ENCODE results near the gene CALB2. TPM values are rescaled to one million over a fixed set of nuclear protein-coding genes. Genes with fewer than 3 reads are reported as not detected.

CALB2 gene
- total and polyA plus RNA-seq, 8 donors = 0.46 to 2.6 (median 1.2) TPM; not detected in 2

DNA sequence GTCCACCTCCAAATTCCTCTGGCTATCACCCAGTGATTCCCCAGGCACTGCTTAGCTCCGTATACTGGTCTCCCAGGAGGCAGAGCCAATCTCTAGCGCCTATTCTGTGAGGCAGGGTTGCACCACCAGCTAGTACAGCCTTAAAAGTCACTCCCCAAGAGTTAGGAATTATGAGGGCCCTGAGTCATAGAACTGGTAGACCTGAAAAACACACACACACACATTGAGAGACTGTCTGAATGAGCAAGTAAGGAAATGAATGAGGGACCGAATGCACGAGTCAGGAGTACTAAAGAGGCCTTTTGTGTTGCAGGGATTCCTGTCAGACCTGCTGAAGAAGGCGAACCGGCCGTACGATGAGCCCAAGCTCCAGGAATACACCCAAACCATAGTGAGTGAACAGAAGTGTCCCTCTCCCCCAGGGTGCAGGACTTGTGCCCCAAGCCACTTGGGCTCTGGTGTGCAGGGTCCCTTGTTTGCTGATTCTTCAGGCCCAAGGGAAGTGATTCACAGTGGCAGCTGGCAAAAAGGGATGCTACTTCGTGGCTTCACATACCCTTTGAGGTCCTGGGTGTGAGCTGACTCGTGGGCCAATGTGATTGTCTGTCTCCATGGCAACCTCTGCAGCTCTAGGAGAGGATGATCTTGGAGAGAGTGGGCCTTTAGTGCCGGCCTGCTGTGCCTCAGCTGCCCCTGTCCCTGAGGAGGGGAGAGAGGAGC is 24.7 kb downstream of the CALB2 start:
- no peak for DNase-seq
- TF ChIP-seq POLR2AphosphoS5 (IDR thresholded peaks at IDR 0.05) (no peak), POLR2A (IDR thresholded peaks at IDR 0.05) (no peak), EP300 (IDR thresholded peaks at IDR 0.05) (no peak)
- TF ChIP-seq, protein P1, sequence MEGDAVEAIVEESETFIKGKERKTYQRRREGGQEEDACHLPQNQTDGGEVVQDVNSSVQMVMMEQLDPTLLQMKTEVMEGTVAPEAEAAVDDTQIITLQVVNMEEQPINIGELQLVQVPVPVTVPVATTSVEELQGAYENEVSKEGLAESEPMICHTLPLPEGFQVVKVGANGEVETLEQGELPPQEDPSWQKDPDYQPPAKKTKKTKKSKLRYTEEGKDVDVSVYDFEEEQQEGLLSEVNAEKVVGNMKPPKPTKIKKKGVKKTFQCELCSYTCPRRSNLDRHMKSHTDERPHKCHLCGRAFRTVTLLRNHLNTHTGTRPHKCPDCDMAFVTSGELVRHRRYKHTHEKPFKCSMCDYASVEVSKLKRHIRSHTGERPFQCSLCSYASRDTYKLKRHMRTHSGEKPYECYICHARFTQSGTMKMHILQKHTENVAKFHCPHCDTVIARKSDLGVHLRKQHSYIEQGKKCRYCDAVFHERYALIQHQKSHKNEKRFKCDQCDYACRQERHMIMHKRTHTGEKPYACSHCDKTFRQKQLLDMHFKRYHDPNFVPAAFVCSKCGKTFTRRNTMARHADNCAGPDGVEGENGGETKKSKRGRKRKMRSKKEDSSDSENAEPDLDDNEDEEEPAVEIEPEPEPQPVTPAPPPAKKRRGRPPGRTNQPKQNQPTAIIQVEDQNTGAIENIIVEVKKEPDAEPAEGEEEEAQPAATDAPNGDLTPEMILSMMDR (IDR thresholded peaks at IDR 0.05) = no peak
- Histone ChIP-seq H3K9me3 (no peaks in the 10 kb centered on the region), H3K4me3 (no peak overlapping the region), H3K27ac (no peak overlapping the region), H3K4me1 (no peaks in the 10 kb centered on the region), H3K27me3 (peaks cover 0 to 46% (median 3%) of the 10 kb centered on the region in 3 donors), H3K36me3 (no peaks in the 10 kb centered on the region)
- intact Hi-C loops (cut with DNase I; ENCODE audit: low total_unique reads) = no loop called here
- WGBS, 5 donors = 56 to 80% (median 62%) methylated on average over 8 to 11 of the region's 11 CpGs

GRCh38 chr16:71384073-71384724 is 25.7 kb downstream of the CALB2 start:
- intact Hi-C loops (cut with DNase I; ENCODE audit: low total_unique reads) = no loop called here
- Histone ChIP-seq H3K9me3 (no peaks in the 10 kb centered on the region), H3K4me3 (no peak overlapping the region), H3K27ac (no peak overlapping the region), H3K27me3 (peaks cover 0 to 55% (median 6%) of the 10 kb centered on the region in 3 donors), H3K36me3 (no peaks in the 10 kb centered on the region), H3K4me1 (no peaks in the 10 kb centered on the region)
- TF ChIP-seq POLR2A (IDR thresholded peaks at IDR 0.05) (no peak), POLR2AphosphoS5 (IDR thresholded peaks at IDR 0.05) (no peak), EP300 (IDR thresholded peaks at IDR 0.05) (no peak)
- TF ChIP-seq, protein P1 (IDR thresholded peaks at IDR 0.05) = no peak
- WGBS, 5 donors = 58 to 63% (median 62%) methylated on average over 10 of the region's 10 CpGs
- no peak for DNase-seq

DNA sequence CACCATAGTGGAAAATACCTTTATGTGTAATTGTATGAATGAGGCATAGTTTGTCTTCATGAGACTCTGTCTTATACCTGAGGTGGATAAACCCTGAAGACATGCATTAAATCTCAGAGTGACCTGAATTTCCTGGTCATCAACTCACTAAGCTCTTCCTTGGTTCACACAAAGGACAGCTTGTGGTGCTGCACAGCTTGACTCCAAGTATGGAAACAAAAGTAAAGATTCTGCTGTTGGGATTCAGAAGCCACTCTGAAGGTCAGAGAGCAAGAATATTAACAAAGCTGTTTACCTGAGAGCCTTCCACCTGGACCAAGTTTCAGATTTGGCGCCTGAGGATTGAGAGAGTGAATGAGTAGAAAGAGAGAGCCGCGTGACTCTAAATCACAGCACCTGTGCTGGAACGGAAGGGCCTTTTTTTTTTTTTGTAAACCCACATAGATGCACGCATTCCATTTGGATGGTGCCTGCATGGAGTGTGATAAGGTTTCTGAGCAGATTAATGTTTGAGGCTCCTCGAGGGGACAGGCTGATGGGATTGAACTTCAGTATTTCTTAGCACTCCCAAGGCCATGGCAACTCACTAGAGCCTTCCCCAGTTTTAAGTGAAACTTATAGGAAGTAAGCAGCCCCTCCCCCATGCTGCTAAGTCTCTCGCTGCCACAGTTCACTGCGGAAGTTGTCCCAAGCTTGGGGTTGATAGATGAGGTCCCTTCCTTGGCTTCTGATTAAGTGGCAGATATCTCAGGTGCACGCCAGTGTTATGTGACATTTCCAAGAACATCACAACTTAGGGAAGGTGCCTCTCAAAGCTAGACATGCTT is 28.7 kb downstream of the CALB2 start:
- H3K4me1 ChIP-seq = no peaks in the 10 kb centered on the region
- H3K27me3 ChIP-seq = peaks cover 0 to 47% (median 8%) of the 10 kb centered on the region in 3 donors
- no peaks in the 10 kb centered on the region for H3K36me3 ChIP-seq
- DNase-seq = no peak
- intact Hi-C loops (cut with DNase I; ENCODE audit: low total_unique reads) = no loop called here
- 13 to 18% (median 15%) methylated on average over 9 of the region's 9 CpGs for WGBS, 5 donors
- H3K27ac ChIP-seq = no peak overlapping the region
- no peaks in the 10 kb centered on the region for H3K9me3 ChIP-seq
- H3K4me3 ChIP-seq = no peak overlapping the region
- TF ChIP-seq, protein P1 (IDR thresholded peaks at IDR 0.05) = no peak
- TF ChIP-seq EP300 (IDR thresholded peaks at IDR 0.05) (no peak), POLR2A (IDR thresholded peaks at IDR 0.05) (no peak), POLR2AphosphoS5 (IDR thresholded peaks at IDR 0.05) (no peak)

GRCh38 chr16:71389330-71389729 is 30.8 kb downstream of the CALB2 start:
- no peak overlapping the region for H3K4me3 ChIP-seq
- intact Hi-C loops (cut with DNase I; ENCODE audit: low total_unique reads) = no loop called here
- no peak for TF ChIP-seq POLR2AphosphoS5 (IDR thresholded peaks at IDR 0.05)
- TF ChIP-seq, protein P1 (IDR thresholded peaks at IDR 0.05) = no peak
- no peak for TF ChIP-seq POLR2A (IDR thresholded peaks at IDR 0.05)
- TF ChIP-seq EP300 (IDR thresholded peaks at IDR 0.05) = no peak
- H3K27me3 ChIP-seq = peaks cover 0 to 47% (median 8%) of the 10 kb centered on the region in 3 donors
- WGBS, 5 donors = 69 to 76% (median 74%) methylated on average over 7 of the region's 7 CpGs
- H3K36me3 ChIP-seq = no peaks in the 10 kb centered on the region
- no peak overlapping the region for H3K27ac ChIP-seq
- DNase-seq = no peak
- no peaks in the 10 kb centered on the region for H3K4me1 ChIP-seq
- H3K9me3 ChIP-seq = no peaks in the 10 kb centered on the region
